Measurements from ENCODE around the gene ATP2B2. TPM values are rescaled to one million over a fixed set of nuclear protein-coding genes. Genes with fewer than 3 reads are reported as not detected.

The ATP2B2 gene
- total RNA-seq, 1 donor from 2014 or later, result not detected

GRCh38 chr3:10513306-10513705 lies 7.9 kb upstream of the ATP2B2 start:
- no peaks in the 10 kb centered on the region for H3K36me3 ChIP-seq (ENCODE audit: control insufficient read depth, insufficient read depth, low read length)
- no peak for TF ChIP-seq CTCF (IDR thresholded peaks at IDR 0.05; ENCODE audit: insufficient read depth, low read length, poor library complexity, severe bottlenecking)

GRCh38 chr3:10512687-10513086 lies 7.3 kb upstream of the ATP2B2 start:
- no peak for DNase-seq (ENCODE audit: low read depth)
- Histone ChIP-seq H3K36me3 (ENCODE audit: control insufficient read depth, insufficient read depth, low read length) (no peaks in the 10 kb centered on the region), H3K4me3 (ENCODE audit: low read depth, low read length) (no peak overlapping the region), H3K27me3 (ENCODE audit: control insufficient read depth, insufficient read depth, low read length) (peaks cover 7% of the 10 kb centered on the region)
- no peak for TF ChIP-seq CTCF (IDR thresholded peaks at IDR 0.05; ENCODE audit: insufficient read depth, low read length, poor library complexity, severe bottlenecking)

More at GRCh38 chr3:10513306-10513705, 7.9 kb upstream of the ATP2B2 start:
- no peak for DNase-seq (ENCODE audit: low read depth)
- H3K27me3 ChIP-seq (ENCODE audit: control insufficient read depth, insufficient read depth, low read length), result peaks cover 7% of the 10 kb centered on the region
- no peak overlapping the region for H3K4me3 ChIP-seq (ENCODE audit: low read depth, low read length)

GRCh38 chr3:10511809-10512494 lies 6.6 kb upstream of the ATP2B2 start:
- DNase-seq (ENCODE audit: low read depth), result no peak
- peaks cover 9% of the 10 kb centered on the region for H3K27me3 ChIP-seq (ENCODE audit: control insufficient read depth, insufficient read depth, low read length)

DNA sequence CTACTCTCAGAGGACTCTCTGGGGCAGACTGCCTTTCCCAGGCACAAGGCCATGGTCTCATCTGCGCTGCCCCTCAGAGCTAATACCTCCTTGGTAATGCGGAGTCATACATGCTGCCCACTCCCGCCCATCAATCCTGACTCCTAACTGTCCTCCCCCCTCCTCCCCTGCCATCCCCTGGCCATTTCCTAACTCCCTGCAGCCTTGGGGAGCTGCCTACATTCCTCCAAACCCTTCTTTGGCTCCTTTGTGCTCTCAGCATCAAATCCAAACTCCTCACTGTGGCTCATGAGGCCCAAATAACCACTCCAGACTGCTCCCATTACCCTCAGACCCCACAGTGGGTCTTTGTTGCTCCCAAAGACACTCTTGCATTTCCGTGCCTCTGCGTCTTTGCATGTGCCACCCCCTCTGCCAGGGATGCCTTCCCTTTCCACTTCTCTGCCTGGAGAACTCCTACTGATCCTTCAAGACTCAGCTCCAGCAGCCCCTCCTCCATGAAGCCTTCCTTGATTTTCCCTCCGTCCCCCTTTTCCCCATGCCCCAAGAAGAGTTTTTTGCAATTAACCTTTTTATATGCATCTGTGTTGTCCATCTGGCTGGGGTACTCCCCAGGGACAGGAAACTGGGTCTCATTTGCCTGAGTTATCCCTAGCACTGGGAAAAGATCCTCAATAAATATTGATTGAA lies 5.5 kb upstream of the ATP2B2 start:
- DNase-seq (ENCODE audit: low read depth), result no peak
- no peaks in the 10 kb centered on the region for H3K36me3 ChIP-seq (ENCODE audit: control insufficient read depth, insufficient read depth, low read length)
- no peak for TF ChIP-seq CTCF (IDR thresholded peaks at IDR 0.05; ENCODE audit: insufficient read depth, low read length, poor library complexity, severe bottlenecking)

More at GRCh38 chr3:10511809-10512494, 6.6 kb upstream of the ATP2B2 start:
- Histone ChIP-seq H3K4me3 (ENCODE audit: low read depth, low read length) (no peak overlapping the region), H3K36me3 (ENCODE audit: control insufficient read depth, insufficient read depth, low read length) (no peaks in the 10 kb centered on the region)
- TF ChIP-seq CTCF (IDR thresholded peaks at IDR 0.05; ENCODE audit: insufficient read depth, low read length, poor library complexity, severe bottlenecking), result no peak

DNA sequence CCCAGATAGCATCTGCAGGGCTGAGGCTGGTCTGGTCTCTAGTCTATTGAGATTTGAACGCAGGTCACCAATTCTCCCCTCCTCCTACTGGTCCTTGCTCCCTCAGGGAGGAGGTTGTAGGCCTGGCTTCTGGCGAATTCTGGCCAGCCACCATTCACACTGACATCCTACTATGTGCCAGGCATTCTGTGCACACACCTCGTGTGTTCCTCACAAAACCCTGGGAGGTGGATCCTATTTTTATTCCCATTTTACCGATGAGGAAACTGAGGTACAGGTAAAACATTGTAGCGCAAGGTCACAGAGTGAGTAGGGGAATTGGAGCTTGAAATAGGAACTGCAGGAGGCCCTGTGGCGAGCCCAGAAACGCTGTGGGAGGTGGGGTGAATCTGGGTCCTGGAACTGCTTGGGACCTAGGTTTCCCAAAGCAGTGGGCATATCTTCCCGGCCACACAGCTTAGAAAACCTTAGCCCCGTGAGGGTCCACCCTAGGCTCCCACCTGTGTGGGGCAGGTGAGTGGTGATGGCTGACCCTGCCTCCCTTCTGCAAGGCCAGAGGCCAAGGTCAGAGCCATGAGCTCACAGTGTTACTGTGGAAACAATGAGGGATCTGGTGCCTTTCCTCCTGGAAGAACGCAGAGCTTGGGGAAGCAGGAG lies 4.8 kb upstream of the ATP2B2 start:
- H3K27me3 ChIP-seq (ENCODE audit: control insufficient read depth, insufficient read depth, low read length), result peaks cover 22% of the 10 kb centered on the region
- no peaks in the 10 kb centered on the region for H3K36me3 ChIP-seq (ENCODE audit: control insufficient read depth, insufficient read depth, low read length)
- H3K4me3 ChIP-seq (ENCODE audit: low read depth, low read length), result no peak overlapping the region
- TF ChIP-seq CTCF (IDR thresholded peaks at IDR 0.05; ENCODE audit: insufficient read depth, low read length, poor library complexity, severe bottlenecking), result no peak
- no peak for DNase-seq (ENCODE audit: low read depth)

More for the DNA sequence above, 5.5 kb upstream of the ATP2B2 start:
- no peak overlapping the region for H3K4me3 ChIP-seq (ENCODE audit: low read depth, low read length)
- H3K27me3 ChIP-seq (ENCODE audit: control insufficient read depth, insufficient read depth, low read length), result peaks cover 18% of the 10 kb centered on the region
